Breast epithelium (tissue), 4 donors: ENCODE measurements around the gene USP22. TPM values are rescaled to one million over a fixed set of nuclear protein-coding genes. Genes with fewer than 3 reads are reported as not detected.

ENCODE experiments used
- DNase-seq, 2 donors: peaks; one replicate each; pipeline ENCODE4 v3.0.0-alpha.2; 2019; ENCODE audit warnings: low spot score in 2 of 2
- H3K27ac ChIP-seq, 2 donors: fragments of 200-600 bp; sonication (generic) in 1 of 2; one replicate each; pipeline ENCODE4 v1.5.1; 2016 to 2019; ENCODE audit warnings: mild to moderate bottlenecking in 1 of 2
- H3K27me3 ChIP-seq, 2 donors: fragments of 200-600 bp; sonication (generic) in 1 of 2; one replicate each; pipeline versions ENCODE4 v1.5.1 to v1.6.0; 2017 to 2019; ENCODE audit warnings: control low read depth in 1 of 2, mild to moderate bottlenecking in 1 of 2
- H3K36me3 ChIP-seq: fragments of 200-600 bp; one replicate; pipeline ENCODE4 v1.5.1; 2019
- H3K4me1 ChIP-seq, 2 donors: fragments of 200-600 bp; sonication (generic); one replicate each; pipeline ENCODE4 v1.5.1; 2016 to 2019; ENCODE audit warnings: control low read depth in 1 of 2
- H3K4me3 ChIP-seq, 3 donors: fragments of 200-600 bp; sonication (generic); 1 replicate in 2 of 3; 2 replicates in 1 of 3; pipeline ENCODE4 v1.5.1; 2016 to 2019; ENCODE audit warnings: mild to moderate bottlenecking in 3 of 3, moderate library complexity in 2 of 3
- H3K9me3 ChIP-seq, 2 donors: fragments of 200-600 bp; sonication (generic) in 1 of 2; one replicate each; pipeline ENCODE4 v1.5.1; 2016 to 2019; ENCODE audit warnings: control low read depth in 1 of 2
- CTCF ChIP-seq, 3 donors: fragments of 450-650 bp; IDR thresholded peaks; one replicate each; pipeline ENCODE4 v1.5.1; 2016 to 2017; ENCODE audit warnings: antibody characterized with exemption in 3 of 3, mild to moderate bottlenecking in 3 of 3, moderate library complexity in 3 of 3
- POLR2A ChIP-seq: fragments of 450-650 bp; IDR thresholded peaks from one replicate; pipeline ENCODE4 v1.6.1; 2016; ENCODE audit warnings: antibody characterized with exemption, mild to moderate bottlenecking, moderate library complexity
- POLR2AphosphoS5 ChIP-seq, 3 donors: sonication (generic); formaldehyde crosslinking; IDR thresholded peaks; one replicate each; pipeline ENCODE4 v1.6.1; 2017; ENCODE audit warnings: antibody characterized with exemption in 3 of 3
- intact Hi-C: fragments of 100-400 bp; cut with DNase I; formaldehyde crosslinking; loops from one replicate; pipeline ENCODE4 v1.15.1; 2023; ENCODE audit warnings: low total_unique reads
- total RNA-seq, 3 donors: library from RNA; depleted of rRNA; stranded (reverse); fragments of >200 nt; gene quantifications; one replicate each; pipeline ENCODE4 v1.1.0, GENCODE V29; 2016

USP22 gene
- total RNA-seq, 3 donors from 2014 or later = 115 to 156 (median 139) TPM

DNA sequence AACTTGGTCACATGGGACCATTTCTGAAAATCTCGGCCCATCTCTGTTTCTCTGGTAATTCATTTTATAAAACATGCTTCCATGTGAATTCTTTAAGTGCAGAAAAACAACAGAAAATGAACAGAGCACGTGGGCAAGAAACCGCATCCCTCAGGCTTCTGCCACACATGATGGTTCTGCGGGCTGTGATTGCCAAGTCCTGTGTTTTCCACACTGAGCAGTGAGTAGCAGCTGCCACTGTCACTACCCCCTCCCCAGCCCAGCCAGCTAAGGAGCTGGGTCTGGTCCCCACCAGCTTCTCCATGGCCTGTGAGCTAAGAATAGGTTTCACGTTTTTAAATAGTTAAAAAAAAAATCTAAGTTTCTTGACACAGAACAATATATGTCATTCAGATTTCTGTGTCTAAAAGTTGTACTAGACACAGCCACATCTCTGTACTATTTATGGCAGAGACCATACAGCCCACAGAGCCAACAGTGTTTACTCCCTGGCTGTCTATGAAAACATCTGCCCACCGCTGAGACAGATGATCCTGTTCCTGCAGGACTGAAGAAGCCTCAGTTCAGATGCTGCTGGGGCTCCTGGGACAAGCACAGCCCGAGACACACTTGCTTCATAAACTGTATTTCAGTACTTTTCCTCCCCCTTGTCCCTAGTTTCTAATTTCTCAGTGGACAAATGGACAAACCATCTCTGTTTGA lies 41.5 kb downstream of the USP22 start:
- H3K36me3 ChIP-seq = peaks cover 5% of the 10 kb centered on the region

GRCh38 chr17:20999841-21000532 lies 42.8 kb downstream of the USP22 start:
- intact Hi-C loops = no loop called here
- H3K27me3 ChIP-seq = no peaks in the 10 kb centered on the region
- H3K4me3 ChIP-seq = no peak overlapping the region
- H3K36me3 ChIP-seq = peaks cover 5% of the 10 kb centered on the region
- peaks cover 0 to 11% of the 10 kb centered on the region in 2 donors for H3K4me1 ChIP-seq
- DNase-seq = no peak
- no peaks in the 10 kb centered on the region for H3K9me3 ChIP-seq
- TF ChIP-seq POLR2A (no peak), CTCF (IDR thresholded peaks at IDR 0.05) (no peak), POLR2AphosphoS5 (IDR thresholded peaks at IDR 0.05) (no peak)
- peak overlapping the region; percentile 7 to 87 for H3K27ac ChIP-seq

More for the DNA sequence above, 41.5 kb downstream of the USP22 start:
- intact Hi-C loops = no loop called here
- Histone ChIP-seq H3K4me3 (no peak overlapping the region), H3K27me3 (no peaks in the 10 kb centered on the region), H3K4me1 (peaks cover 0 to 11% of the 10 kb centered on the region in 2 donors), H3K27ac (peak overlapping the region in 1 of 2 donors; percentile 3), H3K9me3 (no peaks in the 10 kb centered on the region)
- TF ChIP-seq POLR2A (no peak), CTCF (IDR thresholded peaks at IDR 0.05) (no peak), POLR2AphosphoS5 (IDR thresholded peaks at IDR 0.05) (no peak)
- DNase-seq = no peak

GRCh38 chr17:20999044-20999573 lies 43.7 kb downstream of the USP22 start:
- Histone ChIP-seq H3K36me3 (peaks cover 5% of the 10 kb centered on the region), H3K4me3 (peak overlapping the region in 1 of 3 donors; percentile 28), H3K4me1 (peaks cover 0 to 11% of the 10 kb centered on the region in 2 donors), H3K9me3 (no peaks in the 10 kb centered on the region), H3K27me3 (no peaks in the 10 kb centered on the region), H3K27ac (peak overlapping the region; percentile 56 to 87)
- intact Hi-C loops = no loop called here
- TF ChIP-seq CTCF (IDR thresholded peaks at IDR 0.05) (no peak), POLR2AphosphoS5 (IDR thresholded peaks at IDR 0.05) (no peak), POLR2A (no peak)
- no peak for DNase-seq

- TF ChIP-seq POLR2A = no peak
- TF ChIP-seq CTCF (IDR thresholded peaks at IDR 0.05) = no peak
- no peak for TF ChIP-seq POLR2AphosphoS5 (IDR thresholded peaks at IDR 0.05)
- no peak for DNase-seq
- peak overlapping the region; percentile 56 to 87 for H3K27ac ChIP-seq
- H3K4me3 ChIP-seq = peak overlapping the region in 1 of 3 donors; percentile 28
- H3K4me1 ChIP-seq = peaks cover 0 to 11% of the 10 kb centered on the region in 2 donors
- no peaks in the 10 kb centered on the region for H3K27me3 ChIP-seq
- H3K9me3 ChIP-seq = no peaks in the 10 kb centered on the region
- intact Hi-C loops = no loop called here
- H3K36me3 ChIP-seq = peaks cover 5% of the 10 kb centered on the region
These were observed 44.2 kb downstream of the USP22 start for GRCh38 chr17:20998571-20999043.
